GM12874 (cell line): ENCODE data around the gene FLG.

Experiments
- TF ChIP-seq, protein P1 (sequence below): IDR thresholded peaks from 2 replicates; pipeline ENCODE4 v1.5.1; 2011; ENCODE audit warnings: low read depth, mild to moderate bottlenecking, control low read depth, low read length, moderate library complexity; ENCODE audit not compliant: insufficient read depth

The FLG gene

DNA sequence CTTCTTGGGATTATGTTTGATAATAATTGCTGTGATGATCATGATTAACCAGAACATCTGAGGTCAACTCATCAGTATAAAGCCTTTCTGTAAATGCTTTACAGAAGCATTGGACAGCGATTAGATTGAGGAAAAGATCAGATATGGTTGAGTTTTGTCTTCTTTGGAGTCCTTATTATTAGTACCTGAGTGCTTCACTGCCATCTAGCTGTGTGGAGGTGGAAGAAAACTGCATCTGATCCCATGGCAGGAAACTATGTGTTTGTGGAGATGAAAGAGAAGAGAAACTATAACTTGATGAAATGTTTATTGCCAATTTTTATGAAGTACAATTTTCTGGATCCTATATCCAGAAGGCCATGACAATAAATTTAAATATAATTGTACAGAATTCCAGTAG, 23.4 kb upstream of the FLG start:
- TF ChIP-seq, protein P1, sequence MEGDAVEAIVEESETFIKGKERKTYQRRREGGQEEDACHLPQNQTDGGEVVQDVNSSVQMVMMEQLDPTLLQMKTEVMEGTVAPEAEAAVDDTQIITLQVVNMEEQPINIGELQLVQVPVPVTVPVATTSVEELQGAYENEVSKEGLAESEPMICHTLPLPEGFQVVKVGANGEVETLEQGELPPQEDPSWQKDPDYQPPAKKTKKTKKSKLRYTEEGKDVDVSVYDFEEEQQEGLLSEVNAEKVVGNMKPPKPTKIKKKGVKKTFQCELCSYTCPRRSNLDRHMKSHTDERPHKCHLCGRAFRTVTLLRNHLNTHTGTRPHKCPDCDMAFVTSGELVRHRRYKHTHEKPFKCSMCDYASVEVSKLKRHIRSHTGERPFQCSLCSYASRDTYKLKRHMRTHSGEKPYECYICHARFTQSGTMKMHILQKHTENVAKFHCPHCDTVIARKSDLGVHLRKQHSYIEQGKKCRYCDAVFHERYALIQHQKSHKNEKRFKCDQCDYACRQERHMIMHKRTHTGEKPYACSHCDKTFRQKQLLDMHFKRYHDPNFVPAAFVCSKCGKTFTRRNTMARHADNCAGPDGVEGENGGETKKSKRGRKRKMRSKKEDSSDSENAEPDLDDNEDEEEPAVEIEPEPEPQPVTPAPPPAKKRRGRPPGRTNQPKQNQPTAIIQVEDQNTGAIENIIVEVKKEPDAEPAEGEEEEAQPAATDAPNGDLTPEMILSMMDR: no peak

DNA sequence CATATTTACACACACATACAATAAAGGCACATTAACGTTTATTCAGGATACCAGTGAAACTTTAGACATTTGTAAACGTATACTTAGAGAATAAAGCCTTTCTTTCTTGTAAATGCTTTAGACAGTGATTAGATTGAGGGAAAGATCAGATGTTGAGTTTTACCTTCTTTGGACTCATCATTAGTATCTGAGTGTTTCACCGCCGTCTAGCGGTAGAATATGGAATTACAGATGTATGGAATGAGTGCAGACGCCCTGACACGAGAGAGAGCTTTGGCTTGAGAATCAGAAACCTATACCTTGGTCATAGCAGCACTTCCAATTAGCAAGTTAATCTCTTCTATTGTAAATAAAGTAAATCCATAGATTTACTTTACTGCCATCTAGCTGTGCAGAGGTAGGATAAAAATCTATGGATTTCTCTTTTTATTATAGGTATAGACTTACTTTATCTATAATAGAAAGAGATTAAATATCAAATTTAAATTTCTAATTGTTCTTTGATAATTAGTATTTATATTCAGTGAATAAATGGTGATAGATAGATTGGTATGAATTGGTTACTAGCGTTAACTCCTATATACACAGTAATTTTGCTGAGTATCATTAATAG, 22.2 kb upstream of the FLG start:
- TF ChIP-seq, protein P1: peak; percentile 81

DNA sequence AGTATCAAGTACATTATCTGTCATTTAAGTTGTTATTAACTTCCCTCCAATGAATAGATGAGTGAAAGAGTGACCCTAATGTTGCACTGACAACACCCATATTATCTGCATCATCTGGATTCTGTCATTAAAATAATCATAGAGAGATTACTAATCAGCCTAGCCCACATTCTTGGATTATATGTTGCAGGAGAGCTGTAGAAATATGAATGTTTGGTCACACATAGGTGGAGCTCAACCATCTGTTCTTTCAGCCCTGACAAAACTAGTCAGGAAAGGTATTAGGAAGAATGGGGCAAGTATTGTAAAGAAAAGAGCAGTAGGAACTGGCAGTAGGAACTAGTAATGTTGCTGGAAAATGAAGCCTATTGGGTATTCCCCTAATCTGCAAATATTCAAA, 19.4 kb upstream of the FLG start:
- TF ChIP-seq, protein P1: no peak

DNA sequence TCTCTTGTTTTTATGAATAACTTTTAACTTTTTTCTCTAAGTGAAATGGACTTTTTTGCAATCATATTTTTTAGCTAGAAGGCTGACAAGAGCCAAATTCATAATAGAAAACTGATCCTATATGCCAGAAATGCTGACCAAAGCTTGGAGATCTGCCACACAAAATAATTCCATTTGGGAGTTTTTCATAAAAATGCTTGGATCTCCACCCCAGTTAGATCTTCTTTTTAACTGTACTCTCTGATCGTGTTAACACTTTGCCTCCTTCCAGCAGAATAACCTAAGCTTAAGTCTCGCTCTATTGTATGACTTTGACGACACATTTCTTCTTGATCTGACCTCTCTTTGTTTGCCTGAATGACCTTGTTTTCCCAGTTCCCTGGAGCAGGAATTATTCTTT, 18.0 kb upstream of the FLG start:
- TF ChIP-seq, protein P1: no peak

DNA sequence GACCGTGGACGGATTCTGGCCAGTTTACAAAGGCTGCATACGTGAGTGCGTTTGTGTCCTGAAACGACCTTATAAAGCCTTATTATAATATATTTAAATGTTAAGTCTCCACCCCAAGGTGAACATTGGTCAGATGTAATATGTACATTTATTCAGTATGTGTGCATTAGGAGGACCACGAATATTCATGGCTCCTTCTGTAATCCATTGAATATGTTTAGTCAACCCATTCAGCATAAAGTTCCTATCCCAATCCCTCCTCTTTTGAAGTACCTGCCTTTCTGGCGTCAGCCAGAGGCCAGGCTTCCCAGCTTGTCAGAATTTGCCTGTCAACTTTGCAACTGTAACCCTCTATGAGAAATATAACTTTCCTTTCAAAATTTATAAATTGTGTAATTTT, 10.4 kb upstream of the FLG start:
- TF ChIP-seq, protein P1: no peak

DNA sequence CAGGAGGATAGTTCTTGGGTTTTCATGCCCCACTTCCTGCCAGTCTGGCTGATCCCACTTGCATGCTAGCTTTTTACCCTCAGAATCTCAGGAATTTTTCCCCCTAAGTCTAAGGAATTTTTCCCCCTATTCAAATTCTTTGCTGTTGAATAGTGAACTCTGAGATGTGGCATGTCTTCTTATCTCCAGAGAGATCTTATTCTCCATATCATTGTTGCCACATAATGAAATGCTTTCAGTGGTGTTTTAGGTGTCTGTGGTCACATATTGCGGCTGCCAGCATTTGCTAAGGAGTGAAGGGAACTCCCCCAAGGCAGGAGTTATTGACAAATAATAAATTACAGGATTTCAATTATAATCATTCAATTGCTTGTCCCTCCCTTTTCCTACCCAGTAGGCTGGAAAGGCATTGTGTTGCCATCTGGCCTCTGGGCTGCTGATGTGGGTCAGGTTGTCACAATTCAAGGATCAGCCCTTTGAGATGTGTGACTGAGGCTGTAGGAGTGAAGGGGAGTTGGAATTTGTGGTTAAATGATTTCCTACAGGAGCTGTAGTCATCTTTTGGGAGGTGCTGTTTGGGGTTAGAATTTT, 3.9 kb upstream of the FLG start:
- TF ChIP-seq, protein P1: no peak

DNA sequence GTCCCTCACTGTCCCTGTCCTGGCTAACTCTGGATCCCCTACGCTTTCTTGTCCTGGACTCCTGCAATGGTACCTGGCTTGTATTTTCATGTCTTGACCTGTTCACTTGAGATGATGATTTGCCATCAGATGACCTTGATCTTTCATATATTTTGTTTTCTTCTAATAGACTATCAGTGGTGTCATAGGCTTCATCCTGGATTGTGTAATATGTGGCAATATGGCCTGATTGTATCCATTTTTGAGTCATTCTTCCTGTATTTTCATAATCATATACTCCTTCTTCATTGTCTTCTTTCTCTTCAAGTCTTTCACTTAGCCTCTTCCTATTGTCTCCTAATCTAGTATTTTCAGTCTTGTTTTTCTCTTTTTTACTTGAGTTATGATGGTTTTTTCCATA, 11.1 kb downstream of the FLG start:
- TF ChIP-seq, protein P1: no peak
